ENCODE measurements around the gene PLA2G10. TPM values are rescaled to one million over a fixed set of nuclear protein-coding genes. Genes with fewer than 3 reads are reported as not detected.

Gene PLA2G10, protein sequence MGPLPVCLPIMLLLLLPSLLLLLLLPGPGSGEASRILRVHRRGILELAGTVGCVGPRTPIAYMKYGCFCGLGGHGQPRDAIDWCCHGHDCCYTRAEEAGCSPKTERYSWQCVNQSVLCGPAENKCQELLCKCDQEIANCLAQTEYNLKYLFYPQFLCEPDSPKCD
- total RNA-seq (2022; extraction: Qiagen RNA extraction), result 0.21 to 0.29 TPM (median 0.24 TPM) in 4 of 5 replicates, not detected in the other

GRCh38 chr16:14694129-14694528 is at the start of gene PLA2G10:
PLA2G10 (minus strand) TSS chr16:14694308; CDS start chr16:14694229, 79 bp downstream.

GRCh38 chr16:14742273-14743128 is 48.4 kb upstream of the PLA2G10 start, which contains the start of gene NPIPA2:
NPIPA2 (plus strand) TSS chr16:14742533; CDS start chr16:14748066, 5,533 bp downstream.

GRCh38 chr16:14703156-14704011 is 9.3 kb upstream of the PLA2G10 start, which contains the start of gene NPIPA3:
NPIPA3 (plus strand) TSS chr16:14703411; CDS start chr16:14708944, 5,533 bp downstream.

GRCh38 chr16:14632693-14633569 is 61.2 kb downstream of the PLA2G10 start, which contains the start of gene BFAR:
BFAR (plus strand) TSS chr16:14632951; CDS start chr16:14644347, 11,396 bp downstream.

GRCh38 chr16:14629919-14630619 is 64.0 kb downstream of the PLA2G10 start, which contains the start of gene PARN:
PARN (minus strand) TSS chr16:14630260; CDS start chr16:14630125, 135 bp downstream.

Other genes with a start within 250 kb of the PLA2G10 start
- gene PARN, start 64.0 kb downstream of the PLA2G10 start, total RNA-seq (2022; extraction: Qiagen RNA extraction), result 32.7 to 52.5 TPM (median 36.3 TPM) in 5 replicates
- gene BFAR, start 61.4 kb downstream of the PLA2G10 start, total RNA-seq (2022; extraction: Qiagen RNA extraction), result 87.6 to 109 TPM (median 94.2 TPM) in 5 replicates
- gene NPIPA3, start 9.1 kb upstream of the PLA2G10 start, total RNA-seq (2022; extraction: Qiagen RNA extraction), result 0.65 to 1.8 TPM (median 1.6 TPM) in 5 replicates
- gene NPIPA2, start 48.2 kb upstream of the PLA2G10 start, total RNA-seq (2022; extraction: Qiagen RNA extraction), result 1.2 to 1.9 TPM (median 1.4 TPM) in 5 replicates
- 88.9 to 98.3 TPM (median 92.7 TPM) in 5 replicates for gene NOMO1, start 139.4 kb upstream of the PLA2G10 start, total RNA-seq (2022; extraction: Qiagen RNA extraction)
- 38.8 to 54.2 TPM (median 50.0 TPM) in 5 replicates for gene NPIPA1, start 243.1 kb upstream of the PLA2G10 start, total RNA-seq (2022; extraction: Qiagen RNA extraction)

Measured in A549 treated with CORT108297 at 1 μM for 4 hours (cell line).